Prostate gland (tissue), 2 donors: ENCODE results near the gene CSN2.

Experiments
- CTCF ChIP-seq, 4 experiments: fragments of 200-600 bp in 2 of 4; fragments of 450-650 bp in 2 of 4; sonication (generic) in 2 of 4; IDR thresholded peaks; 1 replicate in 3 of 4; 2 replicates in 1 of 4; pipeline ENCODE4 v1.5.1; 2016 to 2019; ENCODE audit warnings: antibody characterized with exemption in 4 of 4, mild to moderate bottlenecking in 2 of 4, moderate library complexity in 2 of 4
- POLR2A ChIP-seq: fragments of 450-650 bp; IDR thresholded peaks from one replicate; pipeline ENCODE4 v1.6.1; 2016; ENCODE audit warnings: antibody characterized with exemption, mild to moderate bottlenecking

GRCh38 chr4:69930768-69931167 is 34.8 kb downstream of the CSN2 start, which contains the start of gene CSN1S1:
- TF ChIP-seq POLR2A (no peak), CTCF (IDR thresholded peaks at IDR 0.05) (no peak)
